CD4-positive, alpha-beta T cell treated with Interleukin-1 beta for 1 hour (primary cell): ENCODE measurements around the gene DAZAP1.

Experiments used
- DNase-seq, 2 donors: peaks; one replicate each; pipeline ENCODE4 v3.0.0-alpha.2; 2020 to 2022

Gene DAZAP1

DNA sequence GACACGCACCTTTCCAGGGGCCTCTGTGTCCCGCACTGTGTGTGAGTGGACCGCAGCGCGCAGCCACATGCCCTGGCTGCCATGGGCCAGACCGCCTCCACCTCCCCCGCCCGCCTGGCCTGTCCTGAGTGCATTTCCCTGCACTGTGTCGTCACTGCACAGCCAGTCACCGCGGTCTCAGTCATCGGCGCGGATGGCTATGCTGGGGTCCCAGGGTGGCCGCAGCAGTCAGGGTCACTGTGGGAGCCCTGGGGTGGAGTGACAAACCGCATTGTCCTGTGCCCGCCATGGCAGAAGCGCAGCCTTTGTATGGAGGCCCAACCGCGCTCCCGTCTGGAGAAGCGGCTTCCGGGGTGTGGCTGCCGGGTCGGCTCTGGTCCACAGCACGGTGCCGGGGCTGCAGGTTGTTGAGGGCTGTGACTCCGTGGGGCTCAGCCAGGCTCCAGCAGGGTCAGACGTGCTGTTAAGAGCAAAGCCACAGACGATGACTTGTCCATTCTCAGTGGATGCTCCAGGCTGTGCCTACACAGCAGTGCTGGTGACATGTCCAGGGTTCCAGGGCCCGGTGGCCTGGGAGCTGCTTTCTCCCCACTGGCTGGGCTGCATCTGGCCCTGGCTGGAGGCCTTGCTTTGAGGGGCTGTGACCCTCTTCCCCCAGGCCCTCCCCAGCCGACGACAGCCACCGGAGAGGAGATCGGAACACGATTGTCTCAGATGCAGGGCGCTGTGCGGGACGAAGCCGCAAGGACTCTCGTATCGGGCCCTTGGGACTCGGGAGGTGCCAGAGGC lies 30.0 kb upstream of the DAZAP1 start:
- no peak for DNase-seq

DNA sequence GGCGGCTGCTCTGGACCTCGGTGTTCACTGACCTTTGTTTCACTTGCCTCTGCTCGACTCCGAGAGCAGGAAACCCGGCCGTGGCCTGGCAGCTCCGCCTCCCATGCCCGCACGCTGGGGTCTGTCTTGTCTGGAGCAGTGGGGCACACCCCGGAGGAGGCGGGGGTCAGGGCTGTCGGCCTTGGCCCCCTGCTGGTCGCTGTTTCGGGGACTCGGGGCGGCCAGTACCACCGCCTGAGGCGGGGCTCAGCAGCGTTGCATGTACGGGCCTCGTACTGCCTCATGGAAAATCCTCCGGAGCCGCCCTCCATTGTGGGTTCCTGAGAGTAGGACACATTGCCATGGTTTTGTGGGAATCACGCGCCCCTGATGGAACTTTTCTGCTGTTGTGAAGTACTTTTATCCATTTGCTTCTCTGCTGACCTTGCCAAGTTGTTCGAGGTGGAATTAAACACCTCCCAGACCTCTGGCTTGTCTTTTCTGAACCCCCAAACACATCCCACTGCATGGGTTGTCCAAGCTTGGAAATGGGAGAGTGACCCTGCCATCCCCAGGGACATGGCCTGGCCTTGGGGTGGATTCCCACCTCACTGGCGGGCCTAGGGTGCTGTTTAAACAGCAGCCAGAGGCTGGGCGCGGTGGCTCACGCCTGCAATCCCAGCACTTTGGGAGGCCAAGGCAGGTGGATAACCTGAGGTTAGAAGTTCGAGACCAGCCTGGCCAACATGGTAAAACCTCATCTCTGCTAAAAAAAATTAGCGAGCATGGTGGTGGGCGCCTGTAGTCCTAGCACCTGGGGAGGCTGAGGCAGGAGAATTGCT lies 29.2 kb upstream of the DAZAP1 start:
- DNase-seq: no peak

DNA sequence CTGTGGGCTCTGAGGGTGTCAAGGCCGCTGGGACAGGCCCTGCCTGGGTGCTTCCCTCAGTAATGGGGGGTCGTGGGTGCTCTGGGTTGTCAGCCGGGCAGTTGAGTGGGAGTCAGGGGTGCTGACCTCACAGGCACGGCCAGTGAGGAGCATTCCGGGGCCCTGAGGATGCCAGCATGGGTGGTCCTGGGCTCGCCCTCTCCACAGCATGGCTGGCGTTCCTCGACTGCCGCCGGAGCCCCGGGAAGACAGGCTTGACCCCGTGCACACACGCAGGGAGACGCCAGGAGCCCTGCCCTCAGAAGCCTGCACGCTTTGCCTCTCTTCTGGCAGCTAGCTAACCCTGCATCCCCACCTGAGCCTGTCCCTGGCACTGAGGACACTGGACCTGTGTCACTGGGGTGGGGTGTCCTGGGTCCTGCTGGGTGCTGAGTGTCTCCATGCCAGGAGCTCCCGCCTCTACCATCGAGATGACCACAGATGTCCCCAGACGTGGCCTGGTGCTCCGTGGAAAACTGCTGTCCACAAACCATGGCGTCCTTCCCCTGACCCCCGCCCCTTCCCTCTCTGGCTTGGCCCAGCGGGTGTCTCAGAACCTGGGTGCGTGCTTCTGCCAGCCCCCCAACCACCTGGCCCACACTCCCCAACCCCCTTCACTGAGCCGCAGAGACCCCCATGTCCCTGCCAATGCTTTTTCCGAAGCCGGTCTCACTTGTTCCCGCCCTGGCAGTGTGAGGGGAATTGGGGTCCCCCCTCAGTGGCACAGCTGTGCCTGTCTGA lies 28.1 kb upstream of the DAZAP1 start:
- DNase-seq: no peak

GRCh38 chr19:1379961-1380489 lies 27.4 kb upstream of the DAZAP1 start:
- no peak for DNase-seq

DNA sequence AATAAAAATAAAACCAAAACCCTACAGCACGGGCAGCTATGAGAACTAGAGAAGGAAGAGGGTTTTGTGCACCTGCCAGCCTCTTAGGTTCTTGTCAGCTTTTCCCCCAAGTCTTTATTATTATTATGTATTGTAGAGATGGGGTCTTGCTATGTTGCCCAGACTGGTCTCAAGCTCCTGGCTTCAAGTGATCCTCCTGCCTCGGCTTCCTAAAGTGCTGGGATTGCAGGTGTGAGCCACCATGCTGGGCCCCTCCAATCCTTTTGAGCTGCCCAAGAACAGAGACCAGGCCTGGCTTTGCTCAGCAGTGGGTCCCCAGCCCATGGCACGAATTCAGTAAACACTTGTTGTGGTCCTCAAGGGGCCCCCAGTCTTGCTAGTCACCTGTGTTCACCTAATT lies 25.1 kb upstream of the DAZAP1 start:
- DNase-seq: no peak

DNA sequence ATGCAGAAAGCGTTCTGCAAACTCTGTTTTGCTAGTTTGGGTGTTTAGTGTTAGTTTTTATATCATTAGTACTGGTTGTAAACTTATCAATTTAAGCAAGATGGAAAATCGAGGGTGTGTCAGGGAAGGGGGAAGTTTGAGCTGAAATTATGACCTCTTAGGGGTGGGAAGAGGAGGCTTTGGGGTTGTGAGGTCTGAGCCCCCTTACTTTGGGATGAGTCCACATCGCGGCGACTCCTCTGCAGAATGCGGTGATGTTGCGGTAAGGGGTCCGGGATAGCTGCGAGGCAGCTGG lies 24.4 kb upstream of the DAZAP1 start:
- no peak for DNase-seq

DNA sequence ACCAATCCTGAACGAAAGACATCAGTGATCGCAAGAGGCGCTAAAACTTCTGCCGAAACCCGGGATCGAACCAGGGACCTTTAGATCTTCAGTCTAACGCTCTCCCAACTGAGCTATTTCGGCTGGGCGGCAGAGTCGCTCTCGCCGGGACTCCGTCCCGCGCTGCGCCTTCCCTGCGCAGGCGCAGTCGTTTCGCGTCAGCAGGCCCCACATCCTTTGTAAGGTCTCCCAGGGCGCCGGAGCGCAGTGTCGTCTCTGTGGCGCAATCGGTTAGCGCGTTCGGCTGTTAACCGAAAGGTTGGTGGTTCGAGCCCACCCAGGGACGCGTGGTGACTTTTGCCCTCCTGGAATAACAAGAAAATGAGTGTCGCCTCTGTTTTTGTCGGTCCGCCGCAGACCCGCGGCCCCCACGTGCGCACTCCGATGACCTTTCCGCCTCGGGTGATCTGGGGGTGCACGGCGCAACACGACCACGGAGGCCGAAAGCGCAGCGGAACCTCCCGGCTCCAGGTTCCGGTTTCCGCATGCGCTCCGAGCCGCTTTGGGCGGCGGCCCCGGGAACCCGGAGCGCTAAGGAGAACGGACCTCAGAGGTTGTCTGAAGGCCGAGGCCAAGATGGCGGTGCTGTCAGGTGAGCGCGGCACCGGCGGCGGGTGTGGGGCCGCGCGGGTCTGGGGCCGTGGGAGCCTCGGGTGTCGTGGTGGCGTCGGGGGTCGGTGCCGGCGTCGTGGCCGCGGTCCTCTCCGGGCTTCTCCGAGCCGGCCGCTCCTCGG lies 23.9 kb upstream of the DAZAP1 start, which contains the start of gene NDUFS7:
Gene NDUFS7, plus strand, starts transcription at position 596 of the 773 bp plus-strand sequence. Its CDS starts 20 bp downstream, at position 616.
- DNase-seq: peak; percentile 94 to 96

- no peak for DNase-seq
Observed at GRCh38 chr19:1384085-1384462, 23.3 kb upstream of the DAZAP1 start.

DNA sequence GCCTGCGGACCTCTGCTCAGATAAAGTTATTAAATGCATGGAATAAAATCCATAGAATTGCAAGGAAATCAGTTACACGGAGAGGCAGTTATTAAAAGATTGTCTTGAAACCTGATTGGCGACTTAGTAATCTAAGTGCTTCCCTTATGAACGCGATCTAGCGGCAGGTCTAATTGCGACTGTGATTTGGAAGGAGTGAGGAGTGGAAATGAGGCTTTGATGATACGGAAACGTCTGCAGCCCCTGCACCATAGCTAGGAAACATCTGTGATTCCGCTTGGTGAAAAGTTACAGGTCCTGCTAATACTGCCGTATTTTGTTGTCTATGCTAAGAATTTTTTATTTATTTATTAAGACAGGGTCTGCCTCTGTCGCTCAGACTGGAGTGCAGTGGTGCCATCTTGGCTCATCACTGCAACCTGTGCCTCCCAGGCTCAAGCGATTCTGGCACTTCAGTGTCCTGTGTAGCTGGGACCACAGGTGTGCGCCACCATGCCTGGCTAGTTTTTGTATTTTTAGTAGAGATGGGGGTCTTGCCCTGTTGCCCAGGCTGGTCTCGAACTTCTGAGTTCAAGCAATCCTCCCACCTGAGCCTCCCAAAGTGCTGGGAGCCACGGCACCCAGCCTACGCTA lies 22.8 kb upstream of the DAZAP1 start:
- no peak for DNase-seq

- DNase-seq: no peak
Observed at GRCh38 chr19:1385816-1386215, 21.6 kb upstream of the DAZAP1 start.

- DNase-seq: no peak
Observed at GRCh38 chr19:1386945-1387683, 20.3 kb upstream of the DAZAP1 start.

DNA sequence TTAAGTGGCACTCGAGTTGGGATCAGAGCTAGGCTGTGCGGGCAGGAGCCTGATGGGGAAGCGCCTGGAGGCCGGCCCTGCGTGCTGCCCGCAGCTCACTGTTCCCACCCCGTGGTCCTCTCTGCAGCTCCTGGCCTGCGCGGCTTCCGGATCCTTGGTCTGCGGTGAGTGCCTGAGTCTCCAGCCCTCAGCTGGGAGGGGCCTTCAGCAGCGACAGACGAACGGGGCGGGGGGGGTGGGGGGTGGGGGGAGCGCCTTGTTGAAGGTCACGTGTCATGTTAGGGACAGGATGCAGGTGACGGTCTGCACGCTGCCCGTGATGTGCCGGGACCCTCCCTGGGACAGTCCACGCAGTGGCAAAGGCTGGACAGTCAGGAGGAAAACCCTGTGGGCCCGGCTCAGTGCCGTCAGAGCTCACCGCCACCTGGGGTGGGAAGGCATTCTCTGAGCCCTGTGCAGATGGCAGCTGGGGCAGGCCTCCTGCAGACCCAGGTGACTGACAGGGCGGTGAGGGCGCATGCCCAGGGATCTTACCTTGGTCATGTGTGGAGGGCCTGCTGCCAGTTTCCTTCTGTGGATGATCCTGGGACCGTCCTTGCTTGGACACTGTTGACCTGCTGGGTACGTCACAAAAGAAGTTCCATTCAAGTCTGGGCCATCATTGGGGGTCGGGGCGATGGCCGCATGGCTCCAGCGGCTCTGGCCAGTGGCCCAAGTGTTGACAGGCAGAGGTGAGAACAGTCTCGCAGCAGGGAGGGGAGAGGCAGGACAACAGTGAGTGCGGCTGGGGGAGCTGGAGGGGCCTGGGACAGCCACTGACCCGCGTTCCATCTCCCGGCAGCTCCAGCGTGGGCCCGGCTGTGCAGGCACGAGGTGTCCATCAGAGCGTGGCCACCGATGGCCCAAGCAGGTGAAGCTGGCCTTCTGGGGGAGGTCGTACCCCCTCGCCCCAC lies 19.4 kb upstream of the DAZAP1 start:
- DNase-seq: no peak

DNA sequence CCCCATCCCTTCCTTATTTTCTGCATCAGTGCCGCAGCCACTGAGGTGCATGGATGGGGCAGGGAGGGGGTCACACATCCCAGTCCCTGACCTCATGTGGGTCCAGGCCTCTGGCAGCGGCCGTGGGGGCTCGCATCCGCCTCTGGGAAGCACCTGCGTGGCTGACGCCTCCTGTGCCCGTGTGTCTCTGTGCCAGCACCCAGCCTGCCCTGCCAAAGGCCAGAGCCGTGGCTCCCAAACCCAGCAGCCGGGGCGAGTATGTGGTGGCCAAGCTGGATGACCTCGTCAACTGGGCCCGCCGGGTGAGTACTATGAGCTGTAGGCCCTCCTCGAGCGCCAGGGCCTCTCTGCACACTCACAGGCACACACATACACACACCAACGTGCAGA lies 18.8 kb upstream of the DAZAP1 start:
- DNase-seq: no peak

DNA sequence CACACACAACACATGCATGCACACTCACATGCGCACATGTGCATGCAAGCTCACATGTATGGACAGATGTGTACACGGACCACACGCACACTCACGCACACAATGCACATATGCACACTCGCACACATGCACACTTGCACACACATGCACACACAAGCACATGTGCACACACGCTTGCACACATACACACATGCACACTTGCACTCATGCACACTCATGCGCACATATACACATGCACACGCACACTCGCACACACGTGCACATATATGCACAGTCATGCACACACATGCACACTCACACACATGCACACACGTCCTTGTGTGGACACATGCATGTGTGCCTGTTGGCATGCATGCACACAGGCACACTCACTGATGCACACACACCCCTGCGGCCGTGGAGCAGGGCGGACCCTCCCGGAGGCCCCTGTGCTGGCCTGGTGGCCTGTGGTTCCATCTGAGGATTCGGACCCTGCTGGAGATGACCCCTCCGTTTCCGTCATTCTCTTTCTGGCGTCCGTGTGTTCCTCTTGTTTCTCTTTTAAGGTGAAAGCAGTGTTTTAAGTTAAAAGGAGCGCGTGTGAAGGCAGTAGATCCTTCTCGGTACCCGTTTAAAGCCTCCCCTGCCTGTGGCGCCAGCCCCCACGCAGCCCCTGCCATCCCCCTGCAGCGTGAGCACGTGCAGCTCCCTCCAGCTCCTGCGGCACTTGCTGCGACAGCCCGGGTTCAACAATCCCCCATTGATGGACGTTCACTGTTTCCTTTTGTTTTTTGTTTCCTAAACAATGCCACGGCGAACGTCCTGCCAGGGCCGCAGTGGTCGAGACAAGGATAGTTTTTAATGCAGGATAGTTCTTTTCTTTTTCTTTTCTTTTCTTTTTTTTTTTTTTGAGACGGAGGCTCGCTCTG lies 18.1 kb upstream of the DAZAP1 start:
- no peak for DNase-seq

DNA sequence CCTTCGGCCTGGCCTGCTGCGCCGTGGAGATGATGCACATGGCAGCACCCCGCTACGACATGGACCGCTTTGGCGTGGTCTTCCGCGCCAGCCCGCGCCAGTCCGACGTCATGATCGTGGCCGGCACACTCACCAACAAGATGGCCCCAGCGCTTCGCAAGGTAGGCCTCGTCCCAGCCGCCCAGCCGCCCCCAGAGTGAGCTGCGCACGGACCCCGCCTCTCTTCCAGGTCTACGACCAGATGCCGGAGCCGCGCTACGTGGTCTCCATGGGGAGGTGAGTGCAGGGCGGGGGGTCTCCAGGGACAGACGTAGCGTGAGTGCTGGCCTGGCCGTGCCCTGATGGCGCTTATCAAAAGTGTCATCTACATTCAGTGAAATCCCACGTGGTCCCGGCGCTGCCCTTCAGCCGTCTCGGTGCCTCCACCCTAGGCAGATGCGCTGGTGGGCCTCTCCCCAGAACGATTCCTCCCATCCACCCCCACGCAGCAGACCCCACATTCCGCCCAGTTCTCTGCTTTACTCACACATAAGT lies 16.4 kb upstream of the DAZAP1 start:
- no peak for DNase-seq

- no peak for DNase-seq
Observed at GRCh38 chr19:1392407-1392806, 15.0 kb upstream of the DAZAP1 start.

- DNase-seq: no peak
Observed at GRCh38 chr19:1392939-1393530, 14.4 kb upstream of the DAZAP1 start.

DNA sequence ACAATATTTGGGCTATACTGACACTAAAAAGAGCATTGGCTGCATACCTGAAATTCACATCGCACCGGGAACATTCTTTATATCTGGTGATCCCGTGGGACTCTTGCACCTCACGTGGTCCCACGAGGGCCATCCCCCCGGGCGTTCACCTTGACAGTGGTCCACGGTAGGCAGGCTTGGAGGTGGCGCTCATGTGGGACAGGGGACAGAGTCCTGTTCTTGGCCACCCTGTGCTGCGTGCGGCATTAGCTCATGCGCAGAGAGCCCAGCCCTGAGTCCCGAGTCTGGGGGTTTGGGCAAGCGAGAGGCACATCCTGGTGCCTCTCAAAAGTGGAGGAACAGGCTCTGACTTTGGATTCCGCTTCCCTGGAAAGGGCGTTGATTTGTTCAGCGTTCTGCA lies 13.5 kb upstream of the DAZAP1 start:
- no peak for DNase-seq
